HepG2 (cell line): ENCODE data around the gene ZNF578. TPM values are rescaled to one million over a fixed set of nuclear protein-coding genes. Genes with fewer than 3 reads are reported as not detected.

Experiments
- ARID5B ChIP-seq: IDR thresholded peaks from 2 replicates; pipeline ENCODE4 v1.4.0; 2020; ENCODE audit warnings: mild to moderate bottlenecking, missing genetic modification reagents
- CAMTA2 ChIP-seq: sonication (generic); formaldehyde crosslinking; IDR thresholded peaks from 2 replicates; pipeline ENCODE4 v1.4.0; 2020; ENCODE audit warnings: mild to moderate bottlenecking, missing genetic modification reagents, borderline replicate concordance
- E2F1 ChIP-seq: sonication (generic); formaldehyde crosslinking; IDR thresholded peaks from 2 replicates; pipeline ENCODE4 v1.5.0; 2020; ENCODE audit warnings: missing genetic modification reagents
- GATAD1 ChIP-seq: IDR thresholded peaks from 2 replicates; pipeline ENCODE4 v1.6.1; 2016; ENCODE audit warnings: missing genetic modification reagents, missing compliant biosample characterization
- GZF1 ChIP-seq: sonication (generic); formaldehyde crosslinking; IDR thresholded peaks from 2 replicates; pipeline ENCODE4 v1.5.1; 2020; ENCODE audit warnings: mild to moderate bottlenecking, missing genetic modification reagents
- IRX3 ChIP-seq: sonication (generic); formaldehyde crosslinking; IDR thresholded peaks from 2 replicates; pipeline ENCODE4 v1.8.1; 2023; ENCODE audit warnings: mild to moderate bottlenecking, low read depth, missing genetic modification reagents, borderline replicate concordance
- KDM5A ChIP-seq: fragments of 200-600 bp; sonication (generic); IDR thresholded peaks from 2 replicates; pipeline ENCODE4 v1.7.0; 2018; ENCODE audit warnings: antibody characterized with exemption, mild to moderate bottlenecking, low read length, borderline replicate concordance
- MTF1 ChIP-seq: sonication (generic); formaldehyde crosslinking; IDR thresholded peaks from 2 replicates; pipeline ENCODE4 v1.5.0; 2020; ENCODE audit warnings: missing genetic modification reagents
- PATZ1 ChIP-seq: sonication (generic); formaldehyde crosslinking; IDR thresholded peaks from 2 replicates; pipeline ENCODE4 v1.4.0; 2020; ENCODE audit warnings: missing genetic modification reagents
- REST ChIP-seq, 2 experiments: IDR thresholded peaks; 2 replicates each; pipeline ENCODE4 v1.6.1; 2011 to 2012; ENCODE audit warnings: low read length in 2 of 2, borderline replicate concordance in 1 of 2, low read depth in 1 of 2, mild to moderate bottlenecking in 1 of 2, moderate library complexity in 1 of 2
- SP1 ChIP-seq, 2 experiments: fragments of 450-650 bp in 1 of 2; sonication (generic) in 1 of 2; formaldehyde crosslinking in 1 of 2; IDR thresholded peaks; 2 replicates each; pipeline versions ENCODE4 v1.4.0 to v1.6.1; 2016 to 2020; ENCODE audit warnings: missing genetic modification reagents in 1 of 2
- TRIM24 ChIP-seq: sonication (generic); formaldehyde crosslinking; IDR thresholded peaks from 2 replicates; pipeline ENCODE4 v1.8.0; 2022; ENCODE audit warnings: mild to moderate bottlenecking, missing genetic modification reagents
- ZFP1 ChIP-seq: IDR thresholded peaks from 2 replicates; pipeline ENCODE4 v1.6.1; 2016
- ZNF296 ChIP-seq: sonication (generic); formaldehyde crosslinking; conservative IDR thresholded peaks from 2 replicates; pipeline ENCODE4 v1.5.0; 2020; ENCODE audit warnings: mild to moderate bottlenecking, missing genetic modification reagents
- ZNF337 ChIP-seq: sonication (generic); formaldehyde crosslinking; IDR thresholded peaks from 2 replicates; pipeline ENCODE4 v1.5.1; 2020; ENCODE audit warnings: missing genetic modification reagents, low read depth, mild to moderate bottlenecking, borderline replicate concordance
- ZNF589 ChIP-seq: sonication (generic); formaldehyde crosslinking; conservative IDR thresholded peaks from 2 replicates; pipeline ENCODE4 v1.8.0; 2022; ENCODE audit warnings: mild to moderate bottlenecking, moderate library complexity, missing genetic modification reagents
- ZNF652 ChIP-seq: IDR thresholded peaks from 2 replicates; pipeline ENCODE4 v1.6.1; 2016; ENCODE audit warnings: low read depth, borderline replicate concordance
- ZNF746 ChIP-seq: sonication (generic); formaldehyde crosslinking; IDR thresholded peaks from 2 replicates; pipeline ENCODE4 v1.8.0; 2022; ENCODE audit warnings: mild to moderate bottlenecking, missing genetic modification reagents
- polyA plus RNA-seq, 8 experiments: library from polyadenylated mRNA; depleted of rRNA in 3 of 8; stranded (reverse) in 7 of 8; unstranded in 1 of 8; fragments of >200 nt; fragmentation: Illumina TruSeq in 4 of 8; extraction: Trizol in 4 of 8; gene quantifications; 2 replicates each; pipeline versions ENCODE4 v1.2.1 to v1.2.3, GENCODE V29; 2011 to 2016; ENCODE audit warnings: low read depth in 4 of 8, missing spikeins in 1 of 8, mixed read lengths in 1 of 8; ENCODE audit not compliant: insufficient read depth in 1 of 8
- total RNA-seq, 5 experiments: library from RNA; depleted of rRNA; stranded (reverse); fragments of >200 nt; fragmentation: Illumina TruSeq; extraction: Trizol; gene quantifications; 2 replicates each; pipeline ENCODE4 v1.2.3, GENCODE V29; 2016; ENCODE audit warnings: low read depth in 1 of 5

ZNF578 gene
- total and polyA plus RNA-seq, 2 of the 13 experiments (the other 11 are each of a cell fraction or from before 2014, with no cell fraction given), result not detected

- TF ChIP-seq ARID5B (CRISPR knock-in tag) (no peak), GZF1 (CRISPR knock-in tag) (no peak), ZNF652 (CRISPR knock-in tag) (no peak), ZNF746 (no peak), ZNF296 (no peak), E2F1 (CRISPR knock-in tag) (0 out of 2 replicates have a peak, but pooled peaks have one; percentile 44), ZNF589 (CRISPR knock-in tag) (no peak), SP1 (IDR thresholded peaks at IDR 0.05) (no peak), SP1 (CRISPR knock-in tag; IDR thresholded peaks at IDR 0.05) (peak; percentile 10; the same call in 1 of the 2 replicates), IRX3 (CRISPR knock-in tag) (no peak), CAMTA2 (no peak), REST (IDR thresholded peaks at IDR 0.05; ENCODE audit: borderline replicate concordance in 1 of 2, low read depth in 1 of 2, low read length in 2 of 2) (no peak), PATZ1 (0 out of 2 replicates have a peak, but pooled peaks have one; percentile 23), TRIM24 (CRISPR knock-in tag) (no peak), MTF1 (no peak), GATAD1 (CRISPR knock-in tag) (peak; percentile 65; the same call in 1 of the 2 replicates), ZFP1 (no peak), ZNF337 (CRISPR knock-in tag) (no peak), KDM5A (no peak)
These were observed 74.0 kb downstream of the ZNF578 start, which contains the start of gene ZNF808 (continued) for GRCh38 chr19:52527134-52527955.
